ENCODE data around the gene IQCM.

DNA sequence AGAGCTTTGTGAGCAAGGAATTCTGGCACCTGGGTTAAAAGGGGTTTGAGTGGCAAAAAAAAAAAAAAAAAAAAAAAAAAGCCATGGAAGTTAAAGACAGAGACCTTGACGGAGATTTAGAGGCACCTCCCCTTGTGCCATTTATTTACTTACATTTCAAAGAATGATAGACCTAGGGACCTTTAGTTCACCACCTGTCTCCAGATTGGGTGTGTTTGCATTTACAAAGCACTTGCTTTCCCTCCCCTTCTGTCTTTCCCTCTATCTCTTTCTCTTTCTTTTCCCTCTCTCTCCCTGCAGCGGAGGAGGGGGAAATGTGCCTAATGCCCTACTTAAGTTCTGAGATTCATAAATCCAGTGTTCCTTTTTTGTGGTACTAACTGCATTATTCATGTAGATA is 116.0 kb downstream of the IQCM start:
- TF ChIP-seq TEAD4 (CRISPR knock-in tag; IDR thresholded peaks at IDR 0.05) (no peak), IRF2 (CRISPR knock-in tag; IDR thresholded peaks at IDR 0.05; ENCODE audit: borderline replicate concordance, low read depth) (no peak), NR3C1 (CRISPR knock-in tag; conservative IDR thresholded peaks at IDR 0.05; ENCODE audit: low read depth) (no peak), FOXP1 (CRISPR knock-in tag; IDR thresholded peaks at IDR 0.05; ENCODE audit: borderline replicate concordance) (no peak), ESRRA (CRISPR knock-in tag; IDR thresholded peaks at IDR 0.05; ENCODE audit: borderline replicate concordance) (no peak), CREM (CRISPR knock-in tag; IDR thresholded peaks at IDR 0.05) (no peak), ZNF317 (CRISPR knock-in tag; IDR thresholded peaks at IDR 0.05; ENCODE audit: borderline replicate concordance, low read depth) (no peak)
- TF ChIP-seq, protein P1, sequence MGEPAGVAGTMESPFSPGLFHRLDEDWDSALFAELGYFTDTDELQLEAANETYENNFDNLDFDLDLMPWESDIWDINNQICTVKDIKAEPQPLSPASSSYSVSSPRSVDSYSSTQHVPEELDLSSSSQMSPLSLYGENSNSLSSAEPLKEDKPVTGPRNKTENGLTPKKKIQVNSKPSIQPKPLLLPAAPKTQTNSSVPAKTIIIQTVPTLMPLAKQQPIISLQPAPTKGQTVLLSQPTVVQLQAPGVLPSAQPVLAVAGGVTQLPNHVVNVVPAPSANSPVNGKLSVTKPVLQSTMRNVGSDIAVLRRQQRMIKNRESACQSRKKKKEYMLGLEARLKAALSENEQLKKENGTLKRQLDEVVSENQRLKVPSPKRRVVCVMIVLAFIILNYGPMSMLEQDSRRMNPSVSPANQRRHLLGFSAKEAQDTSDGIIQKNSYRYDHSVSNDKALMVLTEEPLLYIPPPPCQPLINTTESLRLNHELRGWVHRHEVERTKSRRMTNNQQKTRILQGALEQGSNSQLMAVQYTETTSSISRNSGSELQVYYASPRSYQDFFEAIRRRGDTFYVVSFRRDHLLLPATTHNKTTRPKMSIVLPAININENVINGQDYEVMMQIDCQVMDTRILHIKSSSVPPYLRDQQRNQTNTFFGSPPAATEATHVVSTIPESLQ (CRISPR knock-in tag; IDR thresholded peaks at IDR 0.05), result no peak
- TF ChIP-seq, protein P2, sequence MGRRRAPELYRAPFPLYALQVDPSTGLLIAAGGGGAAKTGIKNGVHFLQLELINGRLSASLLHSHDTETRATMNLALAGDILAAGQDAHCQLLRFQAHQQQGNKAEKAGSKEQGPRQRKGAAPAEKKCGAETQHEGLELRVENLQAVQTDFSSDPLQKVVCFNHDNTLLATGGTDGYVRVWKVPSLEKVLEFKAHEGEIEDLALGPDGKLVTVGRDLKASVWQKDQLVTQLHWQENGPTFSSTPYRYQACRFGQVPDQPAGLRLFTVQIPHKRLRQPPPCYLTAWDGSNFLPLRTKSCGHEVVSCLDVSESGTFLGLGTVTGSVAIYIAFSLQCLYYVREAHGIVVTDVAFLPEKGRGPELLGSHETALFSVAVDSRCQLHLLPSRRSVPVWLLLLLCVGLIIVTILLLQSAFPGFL (CRISPR knock-in tag; IDR thresholded peaks at IDR 0.05; ENCODE audit: borderline replicate concordance), result no peak
- TF ChIP-seq, protein P3, sequence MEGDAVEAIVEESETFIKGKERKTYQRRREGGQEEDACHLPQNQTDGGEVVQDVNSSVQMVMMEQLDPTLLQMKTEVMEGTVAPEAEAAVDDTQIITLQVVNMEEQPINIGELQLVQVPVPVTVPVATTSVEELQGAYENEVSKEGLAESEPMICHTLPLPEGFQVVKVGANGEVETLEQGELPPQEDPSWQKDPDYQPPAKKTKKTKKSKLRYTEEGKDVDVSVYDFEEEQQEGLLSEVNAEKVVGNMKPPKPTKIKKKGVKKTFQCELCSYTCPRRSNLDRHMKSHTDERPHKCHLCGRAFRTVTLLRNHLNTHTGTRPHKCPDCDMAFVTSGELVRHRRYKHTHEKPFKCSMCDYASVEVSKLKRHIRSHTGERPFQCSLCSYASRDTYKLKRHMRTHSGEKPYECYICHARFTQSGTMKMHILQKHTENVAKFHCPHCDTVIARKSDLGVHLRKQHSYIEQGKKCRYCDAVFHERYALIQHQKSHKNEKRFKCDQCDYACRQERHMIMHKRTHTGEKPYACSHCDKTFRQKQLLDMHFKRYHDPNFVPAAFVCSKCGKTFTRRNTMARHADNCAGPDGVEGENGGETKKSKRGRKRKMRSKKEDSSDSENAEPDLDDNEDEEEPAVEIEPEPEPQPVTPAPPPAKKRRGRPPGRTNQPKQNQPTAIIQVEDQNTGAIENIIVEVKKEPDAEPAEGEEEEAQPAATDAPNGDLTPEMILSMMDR (IDR thresholded peaks at IDR 0.05), result no peak
- TF ChIP-seq, protein P4, sequence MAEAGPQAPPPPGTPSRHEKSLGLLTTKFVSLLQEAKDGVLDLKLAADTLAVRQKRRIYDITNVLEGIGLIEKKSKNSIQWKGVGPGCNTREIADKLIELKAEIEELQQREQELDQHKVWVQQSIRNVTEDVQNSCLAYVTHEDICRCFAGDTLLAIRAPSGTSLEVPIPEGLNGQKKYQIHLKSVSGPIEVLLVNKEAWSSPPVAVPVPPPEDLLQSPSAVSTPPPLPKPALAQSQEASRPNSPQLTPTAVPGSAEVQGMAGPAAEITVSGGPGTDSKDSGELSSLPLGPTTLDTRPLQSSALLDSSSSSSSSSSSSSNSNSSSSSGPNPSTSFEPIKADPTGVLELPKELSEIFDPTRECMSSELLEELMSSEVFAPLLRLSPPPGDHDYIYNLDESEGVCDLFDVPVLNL (CRISPR knock-in tag; IDR thresholded peaks at IDR 0.05; ENCODE audit: borderline replicate concordance, low read depth), result no peak
- TF ChIP-seq, protein P5, sequence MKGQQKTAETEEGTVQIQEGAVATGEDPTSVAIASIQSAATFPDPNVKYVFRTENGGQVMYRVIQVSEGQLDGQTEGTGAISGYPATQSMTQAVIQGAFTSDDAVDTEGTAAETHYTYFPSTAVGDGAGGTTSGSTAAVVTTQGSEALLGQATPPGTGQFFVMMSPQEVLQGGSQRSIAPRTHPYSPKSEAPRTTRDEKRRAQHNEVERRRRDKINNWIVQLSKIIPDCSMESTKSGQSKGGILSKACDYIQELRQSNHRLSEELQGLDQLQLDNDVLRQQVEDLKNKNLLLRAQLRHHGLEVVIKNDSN (CRISPR knock-in tag; IDR thresholded peaks at IDR 0.05), result no peak
- TF ChIP-seq, protein P6, sequence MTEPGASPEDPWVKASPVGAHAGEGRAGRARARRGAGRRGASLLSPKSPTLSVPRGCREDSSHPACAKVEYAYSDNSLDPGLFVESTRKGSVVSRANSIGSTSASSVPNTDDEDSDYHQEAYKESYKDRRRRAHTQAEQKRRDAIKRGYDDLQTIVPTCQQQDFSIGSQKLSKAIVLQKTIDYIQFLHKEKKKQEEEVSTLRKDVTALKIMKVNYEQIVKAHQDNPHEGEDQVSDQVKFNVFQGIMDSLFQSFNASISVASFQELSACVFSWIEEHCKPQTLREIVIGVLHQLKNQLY (CRISPR knock-in tag; IDR thresholded peaks at IDR 0.05), result no peak
- TF ChIP-seq, protein P7, sequence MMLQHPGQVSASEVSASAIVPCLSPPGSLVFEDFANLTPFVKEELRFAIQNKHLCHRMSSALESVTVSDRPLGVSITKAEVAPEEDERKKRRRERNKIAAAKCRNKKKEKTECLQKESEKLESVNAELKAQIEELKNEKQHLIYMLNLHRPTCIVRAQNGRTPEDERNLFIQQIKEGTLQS (CRISPR knock-in tag; conservative IDR thresholded peaks at IDR 0.05), result no peak
